Activated CD4-positive, alpha-beta T cell treated with anti-CD3 and anti-CD28 coated beads, Interleukin-2, amount 50 U/mL, for 16 hours (primary cell): ENCODE measurements around the gene STMP1.
"Not testable (repeated sequence)": the region's sequence is repeated elsewhere in the genome, so short reads cannot be mapped to it uniquely, and the experiment has no call there.

Experiments
- DNase-seq: peaks from one replicate; pipeline ENCODE4 v3.0.0-alpha.2; 2020

The STMP1 gene

DNA sequence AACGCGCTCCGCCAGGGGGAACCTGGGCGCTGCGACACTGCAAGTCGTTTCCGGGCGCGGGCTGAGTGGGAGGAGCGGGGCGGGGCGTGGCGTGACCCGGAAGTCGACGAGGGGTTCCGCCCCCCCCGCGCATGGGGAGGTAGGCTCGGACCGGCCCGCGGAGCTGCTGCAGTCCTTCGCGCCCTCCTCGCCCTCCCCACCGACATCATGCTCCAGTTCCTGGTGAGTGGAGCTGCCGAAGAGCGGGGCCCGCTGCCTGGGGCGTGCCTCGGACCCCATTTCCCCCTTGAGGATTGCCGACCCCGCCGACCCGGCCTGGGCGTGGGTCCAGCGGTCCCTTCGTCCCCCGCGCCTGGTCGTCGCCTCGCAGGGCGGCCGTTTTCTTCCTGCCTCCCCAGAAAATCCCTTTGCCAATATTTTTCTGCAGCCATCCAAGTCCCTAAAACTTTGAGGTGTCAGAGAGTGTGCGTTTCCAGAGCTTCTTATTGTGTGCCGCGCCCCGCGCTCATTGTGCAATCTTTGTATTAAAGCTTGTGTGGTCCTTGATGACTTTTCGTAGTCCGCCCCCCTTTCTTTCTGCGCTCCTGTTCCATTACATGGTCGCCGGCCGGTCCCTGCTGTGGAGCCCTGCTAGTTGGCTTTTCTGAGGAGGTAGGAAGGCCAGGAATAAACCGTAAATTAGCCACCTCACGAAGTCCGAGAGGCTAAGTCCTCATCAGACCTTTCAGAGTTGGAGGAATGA lies at the start of gene STMP1:
TSS of gene STMP1 (plus strand) at position 142 of the 742 bp plus-strand sequence.
- peak; percentile 96 for DNase-seq

DNA sequence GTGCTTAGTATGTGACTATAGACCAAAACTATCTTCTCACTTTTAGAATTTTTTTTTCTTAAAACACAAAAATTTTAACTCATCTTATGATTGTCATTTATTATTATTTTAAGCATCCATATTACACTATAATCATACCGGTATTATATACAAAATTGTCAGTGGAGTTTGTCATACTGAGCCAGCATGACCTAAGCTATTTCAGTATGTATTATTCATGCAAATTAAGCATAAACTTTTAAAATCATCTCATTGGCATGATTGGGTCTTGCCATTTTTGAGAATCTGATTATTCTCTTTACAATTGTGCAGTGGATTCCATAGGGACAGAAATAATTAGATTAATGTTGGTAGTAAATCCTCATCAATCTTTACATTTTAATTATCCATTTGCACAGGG lies 46.2 kb upstream of the STMP1 start:
- DNase-seq = no peak

DNA sequence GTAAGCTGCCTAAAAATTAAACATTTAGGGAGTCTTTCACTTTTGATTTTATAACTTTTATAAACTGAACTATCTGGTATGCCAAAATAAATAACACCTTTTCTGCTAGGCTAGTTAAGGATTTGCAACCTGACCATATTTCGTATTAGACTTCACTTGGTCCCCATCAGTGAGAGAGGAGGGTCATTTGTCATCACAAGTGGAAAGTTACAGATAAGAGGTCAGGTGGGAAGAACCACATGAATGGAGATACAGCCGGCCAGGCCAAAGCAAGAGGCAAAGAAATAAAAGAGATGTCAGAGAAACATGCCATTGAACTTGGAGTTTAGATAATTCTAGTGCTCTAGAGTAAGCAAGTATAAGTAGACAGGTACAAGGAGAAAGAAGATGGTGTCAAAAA lies 44.5 kb upstream of the STMP1 start:
- DNase-seq = no peak

DNA sequence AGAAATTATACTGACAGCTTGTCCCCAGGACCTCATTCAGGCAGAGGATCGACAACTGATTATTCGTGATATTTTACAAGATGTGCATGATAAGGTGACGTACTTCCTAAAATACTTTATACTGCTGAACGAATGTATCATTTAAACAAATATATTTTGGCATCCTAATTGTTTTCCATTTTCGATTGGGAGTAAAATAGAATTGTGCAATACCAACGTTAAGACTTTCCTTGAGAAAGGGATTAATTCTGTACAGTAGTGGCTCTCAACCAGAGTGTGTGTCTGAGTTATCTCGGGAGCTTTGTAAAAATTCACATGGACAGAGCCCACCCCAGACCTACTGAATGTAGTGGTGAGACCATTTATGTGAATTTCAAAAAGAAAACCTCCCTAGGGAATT lies 43.8 kb upstream of the STMP1 start:
- no peak for DNase-seq

DNA sequence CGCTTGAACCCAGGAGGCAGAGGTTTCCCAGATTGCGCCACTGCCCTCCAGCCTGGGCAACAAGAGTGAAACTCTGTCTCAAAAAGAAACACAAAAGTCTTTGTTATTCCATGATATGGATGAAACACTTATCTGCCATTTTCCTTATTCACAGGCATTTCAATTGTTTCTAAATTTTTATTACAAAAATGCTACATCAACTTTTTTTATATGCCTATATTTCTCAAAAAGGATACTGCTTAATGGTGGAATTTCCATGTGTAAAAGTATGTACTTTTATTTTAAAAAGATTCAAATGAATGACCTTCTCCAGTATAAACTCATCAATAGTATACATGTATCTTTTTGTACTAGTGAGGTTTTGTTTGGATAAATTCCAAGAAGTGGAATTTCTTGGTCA lies 41.9 kb upstream of the STMP1 start:
- DNase-seq = no peak

DNA sequence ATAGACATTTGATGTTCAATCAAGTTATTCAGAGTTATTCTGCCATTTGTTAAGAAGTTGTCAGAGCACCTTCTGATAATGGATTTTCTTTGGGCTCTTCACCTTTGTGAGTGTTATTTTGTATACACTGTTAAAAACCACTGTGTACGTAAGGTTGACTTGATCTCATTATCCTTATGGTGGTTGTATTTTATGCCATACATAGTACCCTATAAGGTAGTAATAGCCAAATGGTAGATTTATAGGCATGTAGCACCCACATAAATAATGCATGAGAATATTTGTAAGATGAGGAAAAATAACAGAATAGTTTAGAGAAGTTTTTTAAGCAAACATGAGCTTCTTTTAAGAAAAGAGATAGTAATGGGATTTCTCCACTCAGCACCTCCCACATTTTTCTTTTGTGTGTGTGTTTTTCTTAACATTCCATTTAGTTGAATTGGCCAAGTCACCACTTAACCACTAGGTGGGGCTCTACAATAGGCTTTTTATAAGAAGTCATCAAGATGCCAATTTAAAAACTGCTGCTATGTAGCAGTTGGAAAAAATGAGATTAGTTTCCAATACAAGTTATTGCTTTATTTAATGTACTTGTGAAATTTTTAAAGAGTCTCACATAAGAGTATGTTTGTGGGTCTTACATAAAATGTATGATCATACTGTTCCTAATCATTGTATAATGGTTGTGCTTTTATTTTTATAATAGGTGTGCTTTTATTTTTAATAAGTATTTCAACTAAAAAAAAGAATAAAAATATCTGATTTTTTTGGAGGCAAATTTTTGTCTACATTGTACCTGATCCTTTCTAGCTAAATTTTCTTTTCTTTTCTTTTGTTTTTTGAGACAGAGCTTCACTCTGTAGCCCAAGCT lies 41.1 kb upstream of the STMP1 start:
- DNase-seq = peak; percentile 49

DNA sequence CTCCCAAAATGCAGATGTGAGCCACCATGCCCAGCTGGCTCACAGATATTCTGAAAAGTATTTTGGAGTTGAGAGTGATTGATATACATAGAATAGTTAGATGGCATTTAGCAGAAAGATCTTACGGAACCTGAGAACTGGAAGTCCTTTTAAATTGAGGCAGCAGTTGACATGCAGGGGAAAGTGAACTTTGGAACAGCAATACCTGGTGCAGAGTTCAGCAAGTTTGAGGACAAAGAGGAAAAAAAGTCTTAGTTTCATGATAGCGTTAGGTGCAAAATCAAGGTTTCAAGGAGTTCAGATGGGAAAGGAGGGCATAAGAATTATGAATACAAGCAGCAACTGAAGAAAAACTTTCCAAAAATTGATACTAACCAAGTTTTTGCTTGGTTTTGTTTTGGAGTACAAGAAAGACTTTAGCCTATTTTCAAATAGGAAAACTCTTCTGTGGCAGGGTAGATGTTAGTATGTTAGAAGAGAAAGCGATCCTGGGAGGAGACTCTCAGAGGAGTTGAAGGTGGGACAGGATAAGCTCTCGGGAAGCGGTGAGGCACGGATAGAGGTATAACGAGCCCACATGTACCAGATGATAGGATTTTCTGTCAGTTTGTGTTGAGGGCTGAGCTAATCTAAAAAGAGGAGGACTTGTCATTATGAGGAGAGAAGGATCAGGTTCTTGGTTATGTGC lies 28.0 kb upstream of the STMP1 start:
- DNase-seq = no peak

DNA sequence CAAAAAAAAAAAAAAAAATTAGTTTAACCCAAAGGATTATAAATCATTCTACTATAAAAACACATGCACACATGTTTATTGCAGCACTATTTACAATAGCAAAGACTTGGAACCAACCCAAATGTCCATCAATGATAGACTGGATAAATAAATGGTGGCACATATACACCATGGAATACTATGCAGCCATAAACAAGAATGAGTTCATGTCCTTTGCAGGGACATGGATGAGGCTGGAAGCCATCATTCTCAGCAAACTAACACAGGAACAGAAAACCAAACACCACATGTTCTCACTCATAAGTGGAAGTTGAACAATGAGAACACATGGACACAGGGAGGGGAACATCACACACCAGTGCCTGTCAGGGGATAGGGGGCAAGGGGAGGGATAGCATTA lies 22.6 kb upstream of the STMP1 start:
- not testable (repeated sequence) for DNase-seq

DNA sequence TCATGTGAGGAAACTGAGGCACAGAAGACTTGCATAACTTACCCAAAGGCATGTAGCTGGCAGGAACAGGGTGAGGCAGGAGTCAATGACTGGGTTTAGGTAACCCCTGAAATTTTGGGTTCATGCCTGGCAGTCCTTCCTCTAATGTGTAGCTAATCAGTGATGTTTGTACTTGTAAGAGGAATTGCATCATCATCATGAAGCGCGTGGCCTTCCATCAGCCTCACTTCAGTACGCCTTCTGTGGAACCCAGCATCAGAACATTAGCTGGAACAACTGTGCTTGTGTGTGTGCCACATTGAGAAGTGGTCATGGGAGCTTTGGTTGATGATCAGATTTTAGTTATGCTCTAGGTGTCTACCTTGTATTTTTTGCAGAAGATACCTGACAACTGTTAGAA lies 18.2 kb upstream of the STMP1 start:
- no peak for DNase-seq

DNA sequence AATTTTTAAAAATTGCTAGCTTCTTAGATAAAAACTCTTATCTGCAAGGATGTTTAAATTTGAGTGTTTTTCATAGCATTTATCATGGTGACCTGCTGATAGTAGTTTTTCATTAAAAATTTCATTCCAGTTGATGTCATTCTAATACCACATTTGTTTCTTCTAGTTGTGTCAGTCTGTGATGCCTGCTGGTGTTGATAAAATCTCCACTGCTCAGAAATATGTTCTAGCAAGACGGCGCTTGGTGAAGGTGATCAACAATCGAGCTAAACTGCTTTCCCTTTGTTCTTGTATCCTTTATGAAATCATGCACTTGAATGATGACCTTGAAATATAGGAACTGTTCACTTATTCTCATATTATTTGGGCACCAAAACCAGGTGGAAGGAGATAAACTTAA lies 17.6 kb upstream of the STMP1 start:
- no peak for DNase-seq

DNA sequence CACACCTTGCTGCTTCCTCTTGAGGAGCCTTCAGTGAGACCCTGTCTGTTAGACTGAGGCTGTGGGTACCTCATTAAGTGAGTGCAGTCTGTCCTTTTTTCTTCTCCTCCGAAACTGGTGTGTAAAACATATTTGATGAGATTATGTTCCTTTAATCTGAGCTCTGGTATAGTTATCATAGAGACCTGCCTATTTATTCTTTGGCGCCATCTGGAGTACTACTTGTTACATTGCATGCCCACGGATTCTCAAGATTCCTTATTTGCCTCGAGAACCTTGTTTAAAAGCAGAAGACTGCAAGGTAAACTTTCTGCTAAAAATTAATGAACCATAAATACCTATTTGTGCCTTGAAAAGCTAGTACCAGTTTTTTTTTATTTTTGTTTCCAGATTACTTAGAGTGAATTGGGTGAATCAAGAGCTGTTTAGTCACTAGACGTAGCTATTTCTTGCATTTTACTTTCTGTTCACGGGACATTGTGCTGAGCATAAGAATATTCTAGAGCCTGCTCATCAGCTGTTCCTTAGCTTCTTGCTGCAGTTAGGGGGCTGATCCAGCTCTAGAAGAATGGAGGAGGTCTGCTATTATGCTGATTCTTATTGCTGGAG lies 16.9 kb upstream of the STMP1 start:
- peak; percentile 38 for DNase-seq

DNA sequence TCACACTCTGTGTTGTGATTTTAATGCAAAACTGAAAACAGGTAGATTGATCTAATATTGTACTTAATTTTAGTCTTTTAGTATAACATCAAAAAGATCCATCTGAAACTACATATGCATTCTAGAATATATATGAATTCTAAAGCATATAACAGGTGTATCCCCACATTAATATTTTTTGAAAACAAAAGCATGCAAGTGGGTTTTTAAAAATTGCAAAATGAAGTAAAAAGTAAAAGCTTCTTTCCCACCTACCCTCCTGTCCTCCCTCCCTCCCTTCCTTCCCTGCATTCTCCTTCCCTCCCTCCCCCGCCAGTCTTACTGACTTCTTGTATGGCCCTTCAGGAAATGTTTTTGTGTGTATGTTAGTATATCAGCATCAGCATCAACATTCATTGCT lies 14.6 kb upstream of the STMP1 start:
- no peak for DNase-seq

DNA sequence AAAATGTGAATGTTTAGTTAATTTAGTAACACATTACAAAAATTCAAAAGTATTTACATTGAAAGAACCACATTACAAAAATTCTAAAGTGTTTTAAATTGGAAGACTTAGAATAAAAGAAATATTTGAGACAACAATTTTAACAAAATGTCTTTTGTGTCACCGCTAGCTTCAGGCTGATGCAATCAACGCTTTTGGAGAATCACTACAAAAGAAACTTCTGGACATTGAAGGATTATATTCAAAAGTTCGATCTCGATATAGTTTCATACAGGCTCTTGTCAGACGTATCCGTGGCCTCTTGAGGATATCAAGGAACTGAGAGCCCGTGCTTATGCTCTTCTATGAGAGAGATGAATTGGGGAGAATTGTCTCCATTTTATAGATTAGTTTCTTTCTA lies 14.1 kb upstream of the STMP1 start:
- no peak for DNase-seq

DNA sequence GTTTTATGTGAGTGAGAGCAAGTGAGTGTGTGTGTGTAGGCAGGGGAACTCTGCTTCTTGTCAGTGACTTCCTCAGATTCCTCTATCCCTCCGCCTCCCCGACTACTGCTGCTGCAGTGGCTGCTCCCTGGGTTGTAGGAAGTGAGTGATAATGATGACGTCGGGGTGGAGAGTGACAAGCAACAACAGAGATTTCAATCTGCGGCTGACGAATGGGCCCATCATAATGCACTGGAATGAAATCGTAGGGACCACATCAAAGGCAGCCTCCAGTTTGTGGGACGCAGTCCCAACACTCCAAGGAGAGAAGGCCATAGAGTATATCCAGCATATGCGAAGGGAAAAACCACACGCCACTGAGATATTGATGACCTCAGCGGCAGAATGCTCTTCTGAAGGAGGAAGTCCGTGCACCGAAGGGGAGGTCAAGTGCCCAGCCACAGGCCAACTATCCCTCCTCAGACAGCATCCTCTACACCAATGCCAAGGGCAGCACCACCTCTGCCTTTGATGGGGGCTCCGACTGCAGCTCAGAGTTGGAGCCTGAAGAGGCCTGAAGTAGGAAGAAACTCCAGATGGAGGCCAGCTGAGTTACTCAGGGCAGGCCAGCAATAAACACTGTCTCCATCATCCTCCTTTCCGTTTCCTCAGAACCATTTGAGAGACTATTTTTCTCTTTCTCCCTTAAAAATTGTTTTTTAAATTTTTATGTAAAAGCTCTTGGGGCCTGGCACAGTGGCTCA lies 11.3 kb upstream of the STMP1 start:
- no peak for DNase-seq

DNA sequence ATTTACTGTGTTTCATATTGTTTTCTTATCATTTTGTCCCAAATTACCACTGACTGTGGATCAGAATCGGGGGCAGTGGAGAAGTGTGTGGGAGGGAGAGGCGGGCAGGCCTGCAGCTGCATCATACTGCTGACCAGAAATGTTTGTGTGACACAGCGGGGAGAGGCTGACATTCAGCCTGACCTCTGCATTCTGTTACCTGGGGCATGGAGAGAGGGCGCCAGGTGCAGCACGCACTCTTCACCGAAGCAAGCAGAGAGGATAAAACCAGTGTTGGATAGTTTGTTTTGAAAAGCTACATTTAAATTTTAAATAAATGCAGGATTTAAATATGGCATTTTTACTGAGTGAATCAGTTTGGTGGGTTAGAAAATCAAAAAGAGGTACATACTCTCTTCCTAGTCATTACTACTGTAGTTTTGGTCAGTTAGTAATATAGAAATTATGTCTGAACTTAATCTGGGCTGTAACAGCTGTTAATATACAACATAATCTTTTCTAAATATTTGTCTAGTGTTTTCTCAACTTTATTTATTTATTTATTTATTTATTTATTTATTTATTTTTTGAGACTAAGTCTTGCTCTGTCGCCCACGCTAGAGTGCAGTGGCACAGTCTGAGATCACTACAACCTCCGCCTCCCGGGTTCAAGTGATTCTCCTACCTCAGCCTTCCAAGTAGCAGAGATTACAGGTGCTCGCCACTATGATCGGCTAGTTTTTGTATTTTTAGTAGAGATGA lies 8.8 kb upstream of the STMP1 start:
- no peak for DNase-seq

DNA sequence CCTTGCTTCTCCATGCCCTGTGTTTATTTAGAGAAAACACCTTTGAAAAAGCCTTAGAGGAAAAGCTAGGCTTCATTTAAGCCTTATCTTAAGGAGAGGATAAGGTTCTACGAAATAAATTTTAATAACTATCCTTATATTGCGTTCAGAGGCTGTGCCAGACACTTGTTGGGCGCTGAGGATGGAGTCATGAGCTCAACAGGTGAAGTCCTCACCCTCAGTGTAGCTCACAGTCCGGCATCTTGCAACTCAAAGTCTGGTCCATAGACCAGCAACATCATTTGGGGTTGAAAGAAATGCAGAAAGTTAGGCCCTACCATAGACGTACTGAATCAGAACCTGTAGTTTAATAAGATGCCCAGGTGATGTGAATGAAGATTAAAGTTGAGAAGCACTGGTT lies 3.8 kb upstream of the STMP1 start:
- no peak for DNase-seq

DNA sequence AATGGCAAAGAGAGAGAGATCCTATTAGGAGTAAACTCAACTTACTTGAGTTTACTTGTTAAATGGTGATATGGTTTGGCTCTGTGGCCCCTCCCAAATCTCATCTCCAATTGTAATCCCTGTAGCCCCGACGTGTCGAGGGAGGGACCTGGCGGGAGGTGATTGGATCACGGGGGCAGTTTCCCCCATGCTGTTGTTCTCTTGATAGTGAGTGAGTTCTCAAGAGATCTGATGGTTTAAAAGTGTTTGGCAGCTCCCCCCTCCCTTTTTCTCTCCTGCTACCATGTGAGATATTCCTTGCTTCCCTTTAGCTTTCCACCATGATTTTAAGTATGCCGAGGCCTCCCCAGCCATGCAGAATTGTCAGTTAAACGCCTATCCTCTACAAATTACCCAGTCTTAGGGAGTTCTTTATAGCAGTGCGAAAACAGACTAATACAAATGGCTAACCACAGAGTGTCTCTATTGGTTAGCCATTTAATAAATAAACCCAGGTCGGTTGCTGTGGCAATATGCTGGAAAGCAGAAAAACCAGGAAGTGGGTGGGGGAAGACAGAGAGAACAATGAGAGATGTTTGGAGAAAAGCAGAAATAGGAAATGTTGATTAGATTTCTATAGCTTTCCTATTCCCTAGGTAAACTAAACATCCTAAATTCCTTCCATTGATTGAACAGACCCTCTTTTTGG lies 3.0 kb upstream of the STMP1 start:
- no peak for DNase-seq

DNA sequence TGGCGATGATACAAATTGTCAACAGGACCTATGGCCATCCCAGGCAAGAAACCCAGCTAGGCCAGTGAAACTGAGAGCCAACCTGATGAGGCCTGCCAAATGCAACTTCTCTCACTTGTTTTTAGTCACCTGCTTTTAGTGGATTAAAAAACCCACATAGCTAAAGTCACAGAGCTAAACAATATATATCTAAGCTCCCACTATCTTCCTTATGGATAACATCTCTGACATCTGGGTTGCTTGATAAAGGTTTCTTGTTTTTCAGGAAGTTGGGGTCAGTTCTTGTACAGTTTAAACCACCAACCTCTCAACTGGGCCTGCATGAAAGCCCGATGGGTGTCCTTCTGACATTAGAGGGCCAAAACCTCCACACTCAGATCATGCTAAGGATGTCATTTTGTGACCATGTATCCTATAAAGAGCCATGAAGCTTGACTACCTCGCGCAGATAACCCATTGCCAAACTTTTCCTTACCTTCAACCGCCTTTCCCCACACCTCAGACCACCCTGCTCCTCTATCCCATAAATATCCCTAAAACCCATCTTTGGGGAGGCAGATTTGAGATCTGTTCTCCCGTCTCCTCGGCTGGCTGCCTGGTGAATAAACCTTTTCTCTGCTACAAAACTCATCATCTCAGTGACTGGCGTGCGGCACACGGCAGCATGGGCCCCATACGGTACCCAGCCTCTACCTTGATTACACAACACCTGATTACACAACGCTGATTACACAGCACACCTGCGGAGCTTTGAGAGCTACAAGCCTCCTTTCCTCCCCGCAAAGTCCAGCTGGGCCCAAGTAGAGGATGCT lies 797 bp upstream of the STMP1 start:
- DNase-seq = no peak

DNA sequence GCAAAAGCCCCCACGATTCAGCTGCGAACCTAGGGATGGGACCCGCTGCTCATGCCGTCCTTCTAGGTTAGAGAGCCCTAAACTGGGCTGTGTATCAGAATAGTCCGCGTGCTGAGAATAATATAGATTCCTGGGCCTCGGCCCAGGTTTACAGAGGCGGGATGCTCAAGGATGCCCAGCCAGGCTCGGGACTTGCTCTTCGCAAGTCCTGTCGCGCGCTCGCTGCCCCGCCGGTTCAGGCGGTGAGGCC lies 266 bp upstream of the STMP1 start:
- DNase-seq = no peak

DNA sequence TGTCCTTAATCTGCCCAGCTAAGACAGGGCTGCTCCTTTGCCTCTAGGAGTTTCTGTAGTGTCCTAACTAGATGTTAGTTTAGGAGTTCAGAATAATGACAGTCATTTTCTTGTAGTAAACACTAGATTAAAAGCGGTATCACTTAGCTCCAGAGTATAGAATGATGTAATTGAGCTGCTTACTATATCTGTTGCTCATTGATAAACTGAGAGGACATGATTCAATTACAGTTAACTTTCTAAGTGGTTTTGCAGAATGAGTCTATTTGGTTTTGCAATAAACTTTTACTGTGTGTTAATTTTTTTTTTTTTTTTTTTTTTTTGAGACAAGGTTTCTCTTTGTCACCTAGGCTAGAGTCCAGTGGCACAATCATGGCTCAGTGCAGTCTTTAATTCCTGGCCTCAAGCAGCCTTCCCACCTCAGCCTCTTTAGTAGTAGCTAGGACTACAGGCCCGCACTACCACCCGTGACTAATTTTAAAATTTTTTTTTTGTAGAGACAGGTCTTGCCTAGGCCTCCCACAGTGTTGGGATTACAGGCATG lies 1.8 kb downstream of the STMP1 start:
- peak; percentile 61 for DNase-seq
